Effector CD4-positive, alpha-beta T cell (primary cell): ENCODE results near the gene APOB.

Experiments used
- DNase-seq: peaks from one replicate; pipeline ENCODE4 v3.0.0-alpha.2; 2020

The APOB gene

GRCh38 chr2:20977520-20978180, 66.2 kb downstream of the APOB start:
- DNase-seq: no peak

- no peak for DNase-seq
Measured at GRCh38 chr2:20976527-20976926, 67.3 kb downstream of the APOB start.

GRCh38 chr2:20972792-20973565, 70.9 kb downstream of the APOB start:
- DNase-seq: no peak

- no peak for DNase-seq
Measured at GRCh38 chr2:20972110-20972509, 71.8 kb downstream of the APOB start.

- DNase-seq: no peak
Measured at GRCh38 chr2:20970068-20970467, 73.8 kb downstream of the APOB start.

GRCh38 chr2:20966061-20966595, 77.7 kb downstream of the APOB start:
- DNase-seq: no peak

- DNase-seq: no peak
Measured at GRCh38 chr2:20965221-20965620, 78.7 kb downstream of the APOB start.

GRCh38 chr2:20963867-20964266, 80.0 kb downstream of the APOB start:
- DNase-seq: no peak

GRCh38 chr2:20962939-20963557, 80.8 kb downstream of the APOB start:
- DNase-seq: peak; percentile 62

GRCh38 chr2:20961858-20962257, 82.0 kb downstream of the APOB start:
- DNase-seq: no peak

- DNase-seq: no peak
Measured at GRCh38 chr2:20960003-20960402, 83.9 kb downstream of the APOB start.

GRCh38 chr2:20959252-20959651, 84.6 kb downstream of the APOB start:
- no peak for DNase-seq

- no peak for DNase-seq
Measured at GRCh38 chr2:20957788-20958525, 85.9 kb downstream of the APOB start.

- no peak for DNase-seq
Measured at GRCh38 chr2:20955277-20956026, 88.4 kb downstream of the APOB start.

GRCh38 chr2:20953146-20953824, 90.6 kb downstream of the APOB start:
- no peak for DNase-seq
